Measurements from ENCODE around the gene MARCHF3.

GRCh38 chr5:127066721-127067120 is 36.4 kb upstream of the MARCHF3 start:
- TF ChIP-seq CTCF (IDR thresholded peaks at IDR 0.05): no peak
- no peak for TF ChIP-seq JUN (CRISPR knock-in tag; IDR thresholded peaks at IDR 0.05)
- TF ChIP-seq TEAD1 (CRISPR knock-in tag; IDR thresholded peaks at IDR 0.05): no peak
- no peak for TF ChIP-seq USF1 (CRISPR knock-in tag; IDR thresholded peaks at IDR 0.05)
- no peak for TF ChIP-seq ZNF423 (CRISPR knock-in tag; IDR thresholded peaks at IDR 0.05)
- TF ChIP-seq, protein P1, sequence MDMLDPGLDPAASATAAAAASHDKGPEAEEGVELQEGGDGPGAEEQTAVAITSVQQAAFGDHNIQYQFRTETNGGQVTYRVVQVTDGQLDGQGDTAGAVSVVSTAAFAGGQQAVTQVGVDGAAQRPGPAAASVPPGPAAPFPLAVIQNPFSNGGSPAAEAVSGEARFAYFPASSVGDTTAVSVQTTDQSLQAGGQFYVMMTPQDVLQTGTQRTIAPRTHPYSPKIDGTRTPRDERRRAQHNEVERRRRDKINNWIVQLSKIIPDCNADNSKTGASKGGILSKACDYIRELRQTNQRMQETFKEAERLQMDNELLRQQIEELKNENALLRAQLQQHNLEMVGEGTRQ (CRISPR knock-in tag; IDR thresholded peaks at IDR 0.05): no peak
- TF ChIP-seq ZNF138 (CRISPR knock-in tag; conservative IDR thresholded peaks at IDR 0.05): no peak
- TF ChIP-seq FOXK1 (CRISPR knock-in tag; IDR thresholded peaks at IDR 0.05): no peak
- no peak for TF ChIP-seq ZNF416 (CRISPR knock-in tag; IDR thresholded peaks at IDR 0.05)
- TF ChIP-seq NR3C1 (CRISPR knock-in tag; conservative IDR thresholded peaks at IDR 0.05; ENCODE audit: low read depth): no peak
- no peak for TF ChIP-seq ATF2 (CRISPR knock-in tag; IDR thresholded peaks at IDR 0.05; ENCODE audit: borderline replicate concordance, low read depth)
- TF ChIP-seq ZNF219 (CRISPR knock-in tag; IDR thresholded peaks at IDR 0.05; ENCODE audit: borderline replicate concordance): no peak
- no peak for TF ChIP-seq TP53 (CRISPR knock-in tag; IDR thresholded peaks at IDR 0.05)

Data from WTC11 (cell line).